A549 (cell line): Measurements from ENCODE around the gene C16orf92.
A peak's percentile ranks its signal among the peaks of the same experiment; 100 is the strongest.

Source experiments
- CHD4 ChIP-seq: fragments of 200-600 bp; sonication (generic); IDR thresholded peaks from 2 replicates; pipeline ENCODE4 v1.6.1; 2016; ENCODE audit warnings: antibody characterized with exemption, mild to moderate bottlenecking, borderline replicate concordance
- EHF ChIP-seq: fragments of 250-450 bp; sonication (Bioruptor Pico); IDR thresholded peaks from 2 replicates; pipeline ENCODE4 v1.5.0; 2020; ENCODE audit warnings: mild to moderate bottlenecking
- POLR2A ChIP-seq: IDR thresholded peaks from 2 replicates; pipeline ENCODE4 v1.6.1; 2012; ENCODE audit warnings: mild to moderate bottlenecking, low read length
- RCOR1 ChIP-seq: fragments of 150-350 bp; IDR thresholded peaks from 2 replicates; pipeline ENCODE4 v1.6.1; 2014; ENCODE audit warnings: antibody characterized with exemption, low read length, low read depth
- RNF2 ChIP-seq: fragments of 200-600 bp; sonication (generic); IDR thresholded peaks from 2 replicates; pipeline ENCODE4 v1.6.1; 2016; ENCODE audit warnings: low read depth, mild to moderate bottlenecking, antibody characterized with exemption, moderate library complexity, borderline replicate concordance
- TF ChIP-seq, protein P1 (sequence below): fragments of >200 bp; sonication (Bioruptor Twin); formaldehyde crosslinking; IDR thresholded peaks from 3 replicates; pipeline ENCODE4 v1.5.1; 2016
- TF ChIP-seq, protein P2 (sequence below): fragments of 150-350 bp; IDR thresholded peaks from 2 replicates; pipeline ENCODE4 v1.6.1; 2014; ENCODE audit warnings: low read depth, mild to moderate bottlenecking, low read length
- TF ChIP-seq, protein P3 (sequence below): IDR thresholded peaks from 2 replicates; pipeline ENCODE4 v1.6.1; 2012
- TF ChIP-seq, protein P4 (sequence below): fragments of 200-600 bp; sonication (generic); IDR thresholded peaks from 2 replicates; pipeline ENCODE4 v1.6.1; 2016; ENCODE audit warnings: antibody characterized with exemption, mild to moderate bottlenecking, moderate library complexity

DNA sequence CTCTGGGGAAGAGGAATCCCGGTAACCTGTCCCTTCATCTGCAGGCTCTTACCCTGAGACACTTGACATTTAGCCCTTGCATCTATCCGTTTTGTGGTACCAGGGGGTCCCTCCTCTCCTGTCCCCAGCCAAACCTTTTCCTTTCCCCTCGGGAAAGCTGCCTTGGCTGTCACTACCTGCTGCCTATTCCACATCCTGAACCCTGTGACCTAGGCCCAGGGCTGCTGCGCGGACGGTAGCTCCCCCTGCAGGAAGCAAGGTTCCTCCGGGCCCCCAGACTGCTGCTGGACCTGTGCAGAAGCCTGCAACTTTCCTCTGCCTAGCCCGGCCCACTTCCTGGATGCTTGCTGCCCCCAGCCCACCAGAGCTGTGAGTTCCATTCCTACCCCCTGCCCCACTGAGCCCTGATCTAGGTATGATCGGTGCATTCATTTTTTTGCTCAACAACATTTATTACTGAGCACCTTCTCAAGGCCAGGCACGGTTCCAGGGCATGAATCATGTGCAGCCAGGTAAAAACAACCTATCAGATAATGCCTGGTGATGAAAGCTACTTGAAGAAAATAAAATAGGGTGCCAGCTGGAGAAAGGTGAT is 32.1 kb downstream of the C16orf92 start:
- TF ChIP-seq, protein P1, sequence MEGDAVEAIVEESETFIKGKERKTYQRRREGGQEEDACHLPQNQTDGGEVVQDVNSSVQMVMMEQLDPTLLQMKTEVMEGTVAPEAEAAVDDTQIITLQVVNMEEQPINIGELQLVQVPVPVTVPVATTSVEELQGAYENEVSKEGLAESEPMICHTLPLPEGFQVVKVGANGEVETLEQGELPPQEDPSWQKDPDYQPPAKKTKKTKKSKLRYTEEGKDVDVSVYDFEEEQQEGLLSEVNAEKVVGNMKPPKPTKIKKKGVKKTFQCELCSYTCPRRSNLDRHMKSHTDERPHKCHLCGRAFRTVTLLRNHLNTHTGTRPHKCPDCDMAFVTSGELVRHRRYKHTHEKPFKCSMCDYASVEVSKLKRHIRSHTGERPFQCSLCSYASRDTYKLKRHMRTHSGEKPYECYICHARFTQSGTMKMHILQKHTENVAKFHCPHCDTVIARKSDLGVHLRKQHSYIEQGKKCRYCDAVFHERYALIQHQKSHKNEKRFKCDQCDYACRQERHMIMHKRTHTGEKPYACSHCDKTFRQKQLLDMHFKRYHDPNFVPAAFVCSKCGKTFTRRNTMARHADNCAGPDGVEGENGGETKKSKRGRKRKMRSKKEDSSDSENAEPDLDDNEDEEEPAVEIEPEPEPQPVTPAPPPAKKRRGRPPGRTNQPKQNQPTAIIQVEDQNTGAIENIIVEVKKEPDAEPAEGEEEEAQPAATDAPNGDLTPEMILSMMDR = peak; percentile 38
- TF ChIP-seq EHF = no peak
- no peak for TF ChIP-seq RNF2
- TF ChIP-seq, protein P2, sequence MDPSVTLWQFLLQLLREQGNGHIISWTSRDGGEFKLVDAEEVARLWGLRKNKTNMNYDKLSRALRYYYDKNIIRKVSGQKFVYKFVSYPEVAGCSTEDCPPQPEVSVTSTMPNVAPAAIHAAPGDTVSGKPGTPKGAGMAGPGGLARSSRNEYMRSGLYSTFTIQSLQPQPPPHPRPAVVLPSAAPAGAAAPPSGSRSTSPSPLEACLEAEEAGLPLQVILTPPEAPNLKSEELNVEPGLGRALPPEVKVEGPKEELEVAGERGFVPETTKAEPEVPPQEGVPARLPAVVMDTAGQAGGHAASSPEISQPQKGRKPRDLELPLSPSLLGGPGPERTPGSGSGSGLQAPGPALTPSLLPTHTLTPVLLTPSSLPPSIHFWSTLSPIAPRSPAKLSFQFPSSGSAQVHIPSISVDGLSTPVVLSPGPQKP = no peak
- no peak for TF ChIP-seq CHD4
- TF ChIP-seq POLR2A = no peak
- TF ChIP-seq, protein P3, sequence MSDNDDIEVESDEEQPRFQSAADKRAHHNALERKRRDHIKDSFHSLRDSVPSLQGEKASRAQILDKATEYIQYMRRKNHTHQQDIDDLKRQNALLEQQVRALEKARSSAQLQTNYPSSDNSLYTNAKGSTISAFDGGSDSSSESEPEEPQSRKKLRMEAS = no peak
- TF ChIP-seq, protein P4, sequence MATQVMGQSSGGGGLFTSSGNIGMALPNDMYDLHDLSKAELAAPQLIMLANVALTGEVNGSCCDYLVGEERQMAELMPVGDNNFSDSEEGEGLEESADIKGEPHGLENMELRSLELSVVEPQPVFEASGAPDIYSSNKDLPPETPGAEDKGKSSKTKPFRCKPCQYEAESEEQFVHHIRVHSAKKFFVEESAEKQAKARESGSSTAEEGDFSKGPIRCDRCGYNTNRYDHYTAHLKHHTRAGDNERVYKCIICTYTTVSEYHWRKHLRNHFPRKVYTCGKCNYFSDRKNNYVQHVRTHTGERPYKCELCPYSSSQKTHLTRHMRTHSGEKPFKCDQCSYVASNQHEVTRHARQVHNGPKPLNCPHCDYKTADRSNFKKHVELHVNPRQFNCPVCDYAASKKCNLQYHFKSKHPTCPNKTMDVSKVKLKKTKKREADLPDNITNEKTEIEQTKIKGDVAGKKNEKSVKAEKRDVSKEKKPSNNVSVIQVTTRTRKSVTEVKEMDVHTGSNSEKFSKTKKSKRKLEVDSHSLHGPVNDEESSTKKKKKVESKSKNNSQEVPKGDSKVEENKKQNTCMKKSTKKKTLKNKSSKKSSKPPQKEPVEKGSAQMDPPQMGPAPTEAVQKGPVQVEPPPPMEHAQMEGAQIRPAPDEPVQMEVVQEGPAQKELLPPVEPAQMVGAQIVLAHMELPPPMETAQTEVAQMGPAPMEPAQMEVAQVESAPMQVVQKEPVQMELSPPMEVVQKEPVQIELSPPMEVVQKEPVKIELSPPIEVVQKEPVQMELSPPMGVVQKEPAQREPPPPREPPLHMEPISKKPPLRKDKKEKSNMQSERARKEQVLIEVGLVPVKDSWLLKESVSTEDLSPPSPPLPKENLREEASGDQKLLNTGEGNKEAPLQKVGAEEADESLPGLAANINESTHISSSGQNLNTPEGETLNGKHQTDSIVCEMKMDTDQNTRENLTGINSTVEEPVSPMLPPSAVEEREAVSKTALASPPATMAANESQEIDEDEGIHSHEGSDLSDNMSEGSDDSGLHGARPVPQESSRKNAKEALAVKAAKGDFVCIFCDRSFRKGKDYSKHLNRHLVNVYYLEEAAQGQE = no peak
- TF ChIP-seq RCOR1 = no peak
